ENCODE data around the gene CNTRL.
A peak's percentile ranks its signal among the peaks of the same experiment; 100 is the strongest.

CNTRL gene

DNA sequence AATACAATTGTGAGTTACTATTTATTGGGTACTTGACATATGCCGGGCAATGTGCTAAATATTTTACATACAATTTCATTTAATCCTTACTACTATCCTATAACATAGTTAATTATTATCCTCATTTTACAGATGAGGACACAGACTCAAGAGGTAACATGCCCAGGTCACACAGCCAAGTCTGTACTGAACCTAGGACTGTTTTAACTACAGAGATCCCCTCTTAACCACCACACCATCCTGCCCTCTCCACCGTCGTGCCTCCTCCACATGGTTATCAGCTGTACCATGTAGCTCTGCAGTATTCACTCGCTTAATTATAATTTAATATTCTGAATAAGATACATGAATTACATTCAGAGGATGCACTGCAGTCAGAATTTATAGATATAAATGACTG, 121.6 kb downstream of the CNTRL start:
- DNase-seq (ENCODE audit: low read depth), result no peak
- TF ChIP-seq, protein P1, sequence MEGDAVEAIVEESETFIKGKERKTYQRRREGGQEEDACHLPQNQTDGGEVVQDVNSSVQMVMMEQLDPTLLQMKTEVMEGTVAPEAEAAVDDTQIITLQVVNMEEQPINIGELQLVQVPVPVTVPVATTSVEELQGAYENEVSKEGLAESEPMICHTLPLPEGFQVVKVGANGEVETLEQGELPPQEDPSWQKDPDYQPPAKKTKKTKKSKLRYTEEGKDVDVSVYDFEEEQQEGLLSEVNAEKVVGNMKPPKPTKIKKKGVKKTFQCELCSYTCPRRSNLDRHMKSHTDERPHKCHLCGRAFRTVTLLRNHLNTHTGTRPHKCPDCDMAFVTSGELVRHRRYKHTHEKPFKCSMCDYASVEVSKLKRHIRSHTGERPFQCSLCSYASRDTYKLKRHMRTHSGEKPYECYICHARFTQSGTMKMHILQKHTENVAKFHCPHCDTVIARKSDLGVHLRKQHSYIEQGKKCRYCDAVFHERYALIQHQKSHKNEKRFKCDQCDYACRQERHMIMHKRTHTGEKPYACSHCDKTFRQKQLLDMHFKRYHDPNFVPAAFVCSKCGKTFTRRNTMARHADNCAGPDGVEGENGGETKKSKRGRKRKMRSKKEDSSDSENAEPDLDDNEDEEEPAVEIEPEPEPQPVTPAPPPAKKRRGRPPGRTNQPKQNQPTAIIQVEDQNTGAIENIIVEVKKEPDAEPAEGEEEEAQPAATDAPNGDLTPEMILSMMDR (IDR thresholded peaks at IDR 0.05; ENCODE audit: control insufficient read depth, insufficient read depth, low read depth, low read length, missing control alignments), result no peak
- H3K4me3 ChIP-seq (ENCODE audit: control insufficient read depth, low read depth, low read length), result no peak overlapping the region

DNA sequence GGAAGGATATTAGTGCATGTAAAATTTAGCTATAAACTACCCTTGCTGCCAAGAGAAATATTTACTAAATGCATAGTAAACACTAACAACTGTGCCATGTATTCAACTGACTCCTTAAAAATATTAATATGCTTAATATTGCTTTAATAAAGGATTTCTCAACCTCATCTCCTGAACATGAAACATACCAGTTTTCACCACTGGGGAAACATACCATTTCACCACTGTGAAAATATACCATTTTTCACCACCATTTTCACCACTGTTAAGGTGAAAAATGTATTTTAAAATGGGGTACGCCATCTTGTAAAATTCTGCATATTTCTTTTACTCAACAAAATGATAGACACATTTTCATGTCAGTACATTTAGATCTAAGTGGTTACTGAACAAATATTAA, 122.4 kb downstream of the CNTRL start:
- H3K4me3 ChIP-seq (ENCODE audit: control insufficient read depth, low read depth, low read length), result no peak overlapping the region
- TF ChIP-seq, protein P1 (IDR thresholded peaks at IDR 0.05; ENCODE audit: control insufficient read depth, insufficient read depth, low read depth, low read length, missing control alignments), result no peak
- no peak for DNase-seq (ENCODE audit: low read depth)

DNA sequence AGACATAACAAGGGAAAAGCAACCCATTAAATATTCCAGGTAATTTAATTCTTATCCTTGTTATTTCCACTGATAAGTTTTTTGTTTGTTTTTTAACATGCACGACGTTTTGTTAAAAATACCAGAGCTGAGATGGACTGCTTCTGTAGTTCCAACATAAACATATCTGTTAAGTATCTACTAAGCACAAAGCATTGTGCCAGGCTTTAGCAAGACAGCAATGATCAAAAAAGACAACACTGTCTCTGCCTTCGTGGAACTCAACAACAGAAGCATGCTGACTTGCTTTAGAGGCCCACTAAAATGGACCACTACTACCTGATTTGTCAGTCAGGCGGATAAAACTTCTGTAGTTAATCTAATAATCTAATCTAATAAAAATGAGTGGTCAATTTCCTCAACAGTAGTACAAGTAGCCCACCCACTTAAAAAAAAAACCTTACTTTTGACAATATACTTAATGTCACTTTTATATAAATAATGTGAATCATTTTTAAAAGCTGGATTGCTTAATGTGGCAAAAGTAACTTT, 123.8 kb downstream of the CNTRL start:
- TF ChIP-seq, protein P1 (IDR thresholded peaks at IDR 0.05; ENCODE audit: control insufficient read depth, insufficient read depth, low read depth, low read length, missing control alignments), result no peak
- H3K4me3 ChIP-seq (ENCODE audit: control insufficient read depth, low read depth, low read length), result no peak overlapping the region
- no peak for DNase-seq (ENCODE audit: low read depth)

GRCh38 chr9:121199921-121200320, 125.2 kb downstream of the CNTRL start:
- TF ChIP-seq, protein P1 (IDR thresholded peaks at IDR 0.05; ENCODE audit: control insufficient read depth, insufficient read depth, low read depth, low read length, missing control alignments), result no peak
- peak overlapping the region; percentile 89 for H3K4me3 ChIP-seq (ENCODE audit: control insufficient read depth, low read depth, low read length)
- no peak for DNase-seq (ENCODE audit: low read depth)

GRCh38 chr9:121200356-121200755, 125.6 kb downstream of the CNTRL start:
- TF ChIP-seq, protein P1 (IDR thresholded peaks at IDR 0.05; ENCODE audit: control insufficient read depth, insufficient read depth, low read depth, low read length, missing control alignments), result no peak
- DNase-seq (ENCODE audit: low read depth), result no peak
- H3K4me3 ChIP-seq (ENCODE audit: control insufficient read depth, low read depth, low read length), result peak overlapping the region; percentile 89

GRCh38 chr9:121201045-121201737, 126.4 kb downstream of the CNTRL start:
- peak overlapping the region; percentile 89 for H3K4me3 ChIP-seq (ENCODE audit: control insufficient read depth, low read depth, low read length)
- DNase-seq (ENCODE audit: low read depth), result no peak
- TF ChIP-seq, protein P1 (IDR thresholded peaks at IDR 0.05; ENCODE audit: control insufficient read depth, insufficient read depth, low read depth, low read length, missing control alignments), result no peak

Data from AG09309 (cell line).